ENCODE measurements around the gene SMIM8. TPM values are rescaled to one million over a fixed set of nuclear protein-coding genes. Genes with fewer than 3 reads are reported as not detected.

SMIM8 gene
- total and polyA plus RNA-seq, 2 donors (not counting 1 experiment from before 2014, with no cell fraction given): 3.7 to 19.1 TPM

GRCh38 chr6:87289571-87289970 is 32.8 kb upstream of the SMIM8 start:
- Histone ChIP-seq H3K79me2 (ENCODE audit: control insufficient read depth, insufficient read depth, low read length) (no peaks in the 10 kb centered on the region), H3K27ac (ENCODE audit: low read length in 2 of 2) (no peak overlapping the region), H3K36me3 (replicated peaks in 1 of 2; ENCODE audit: control extremely low read depth in 1 of 2, control insufficient read depth in 1 of 2, extremely low read depth in 1 of 2, insufficient read depth in 2 of 2, low read length in 1 of 2) (no peaks in the 10 kb centered on the region), H3K4me1 (ENCODE audit: control insufficient read depth in 2 of 2, insufficient read depth in 2 of 2, low read length in 2 of 2) (no peaks in the 10 kb centered on the region), H3K9me3 (ENCODE audit: control extremely low read depth in 1 of 3, control insufficient read depth in 2 of 3, insufficient read depth in 1 of 3, low read length in 2 of 3) (no peaks in the 10 kb centered on the region), H2AFZ (ENCODE audit: insufficient read depth, low read depth, low read length, poor library complexity, severe bottlenecking) (no peak overlapping the region), H3K4me2 (replicated peaks; ENCODE audit: low read depth, low read length, poor library complexity, severe bottlenecking) (no peak overlapping the region), H3K9ac (ENCODE audit: low read length) (no peak overlapping the region), H4K20me1 (ENCODE audit: control insufficient read depth, insufficient read depth, low read length, poor library complexity, severe bottlenecking) (no peaks in the 10 kb centered on the region), H3K27me3 (replicated peaks in 1 of 4; ENCODE audit: control extremely low read depth in 1 of 4, control insufficient read depth in 3 of 4, insufficient read depth in 4 of 4, low read length in 3 of 4) (no peaks in the 10 kb centered on the region), H3K4me3 (ENCODE audit: control extremely low read depth in 1 of 5, extremely low read depth in 1 of 5, insufficient read depth in 1 of 5, low read depth in 2 of 5, low read length in 4 of 5) (no peak overlapping the region)
- DNase-seq (no peak), ATAC-seq (ENCODE audit: low read depth) (no peak)
- Mint-ChIP-seq H3K27me3 (peaks cover 49% of the 10 kb centered on the region), H3K27ac (no peak overlapping the region), H3K9me3 (ENCODE audit: insufficient read depth) (no peaks in the 10 kb centered on the region), H3K4me3 (no peak overlapping the region), H3K4me1 (no peaks in the 10 kb centered on the region)
- ChIA-PET POLR2A (no interaction called here), CTCF (no interaction called here)
- intact Hi-C loops (cut with micrococcal nuclease): no loop called here
- TF ChIP-seq EZH2 (IDR thresholded peaks at IDR 0.05; ENCODE audit: borderline replicate concordance, insufficient read depth, low read depth, low read length, poor library complexity, severe bottlenecking): no peak
- TF ChIP-seq CTCF (IDR thresholded peaks at IDR 0.05): no peak
- 96% methylated on average over 3 of the region's 3 CpGs for WGBS (ENCODE audit: insufficient coverage)

GRCh38 chr6:87291883-87292282 is 30.5 kb upstream of the SMIM8 start:
- H3K4me1 ChIP-seq (ENCODE audit: control insufficient read depth in 2 of 2, insufficient read depth in 2 of 2, low read length in 2 of 2): no peaks in the 10 kb centered on the region
- no peak overlapping the region for H2AFZ ChIP-seq (ENCODE audit: insufficient read depth, low read depth, low read length, poor library complexity, severe bottlenecking)
- H3K9me3 ChIP-seq (ENCODE audit: control extremely low read depth in 1 of 3, control insufficient read depth in 2 of 3, insufficient read depth in 1 of 3, low read length in 2 of 3): no peaks in the 10 kb centered on the region
- DNase-seq (no peak), ATAC-seq (ENCODE audit: low read depth) (no peak)
- Mint-ChIP-seq H3K27me3 (peaks cover 43% of the 10 kb centered on the region), H3K9me3 (ENCODE audit: insufficient read depth) (no peaks in the 10 kb centered on the region), H3K27ac (no peak overlapping the region), H3K4me3 (no peak overlapping the region), H3K4me1 (no peaks in the 10 kb centered on the region)
- no peaks in the 10 kb centered on the region for H3K79me2 ChIP-seq (ENCODE audit: control insufficient read depth, insufficient read depth, low read length)
- no peak overlapping the region for H3K9ac ChIP-seq (ENCODE audit: low read length)
- WGBS (ENCODE audit: insufficient coverage): no CpG with 5 or more reads among the region's 2 CpGs
- H3K36me3 ChIP-seq (replicated peaks in 1 of 2; ENCODE audit: control extremely low read depth in 1 of 2, control insufficient read depth in 1 of 2, extremely low read depth in 1 of 2, insufficient read depth in 2 of 2, low read length in 1 of 2): no peaks in the 10 kb centered on the region
- ChIA-PET POLR2A (no interaction called here), CTCF (no interaction called here)
- H3K27ac ChIP-seq (ENCODE audit: low read length in 2 of 2): no peak overlapping the region
- no peak overlapping the region for H3K4me3 ChIP-seq (ENCODE audit: control extremely low read depth in 1 of 5, extremely low read depth in 1 of 5, insufficient read depth in 1 of 5, low read depth in 2 of 5, low read length in 4 of 5)
- TF ChIP-seq EZH2 (IDR thresholded peaks at IDR 0.05; ENCODE audit: borderline replicate concordance, insufficient read depth, low read depth, low read length, poor library complexity, severe bottlenecking) (no peak), CTCF (IDR thresholded peaks at IDR 0.05) (no peak)
- no peaks in the 10 kb centered on the region for H3K27me3 ChIP-seq (replicated peaks in 1 of 4; ENCODE audit: control extremely low read depth in 1 of 4, control insufficient read depth in 3 of 4, insufficient read depth in 4 of 4, low read length in 3 of 4)
- H3K4me2 ChIP-seq (replicated peaks; ENCODE audit: low read depth, low read length, poor library complexity, severe bottlenecking): no peak overlapping the region
- no peaks in the 10 kb centered on the region for H4K20me1 ChIP-seq (ENCODE audit: control insufficient read depth, insufficient read depth, low read length, poor library complexity, severe bottlenecking)
- intact Hi-C loops (cut with micrococcal nuclease): no loop called here
